ENCODE data around the gene PKP3.

The PKP3 gene

GRCh38 chr11:440065-441042, 46.3 kb downstream of the PKP3 start:
- H3K27ac ChIP-seq: no peak overlapping the region
- TF ChIP-seq ZFX (IDR thresholded peaks at IDR 0.05; ENCODE audit: borderline replicate concordance): no peak
- TF ChIP-seq, protein P1, sequence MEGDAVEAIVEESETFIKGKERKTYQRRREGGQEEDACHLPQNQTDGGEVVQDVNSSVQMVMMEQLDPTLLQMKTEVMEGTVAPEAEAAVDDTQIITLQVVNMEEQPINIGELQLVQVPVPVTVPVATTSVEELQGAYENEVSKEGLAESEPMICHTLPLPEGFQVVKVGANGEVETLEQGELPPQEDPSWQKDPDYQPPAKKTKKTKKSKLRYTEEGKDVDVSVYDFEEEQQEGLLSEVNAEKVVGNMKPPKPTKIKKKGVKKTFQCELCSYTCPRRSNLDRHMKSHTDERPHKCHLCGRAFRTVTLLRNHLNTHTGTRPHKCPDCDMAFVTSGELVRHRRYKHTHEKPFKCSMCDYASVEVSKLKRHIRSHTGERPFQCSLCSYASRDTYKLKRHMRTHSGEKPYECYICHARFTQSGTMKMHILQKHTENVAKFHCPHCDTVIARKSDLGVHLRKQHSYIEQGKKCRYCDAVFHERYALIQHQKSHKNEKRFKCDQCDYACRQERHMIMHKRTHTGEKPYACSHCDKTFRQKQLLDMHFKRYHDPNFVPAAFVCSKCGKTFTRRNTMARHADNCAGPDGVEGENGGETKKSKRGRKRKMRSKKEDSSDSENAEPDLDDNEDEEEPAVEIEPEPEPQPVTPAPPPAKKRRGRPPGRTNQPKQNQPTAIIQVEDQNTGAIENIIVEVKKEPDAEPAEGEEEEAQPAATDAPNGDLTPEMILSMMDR (IDR thresholded peaks at IDR 0.05): 0 out of 2 replicates have a peak, but pooled peaks have one; percentile 8

GRCh38 chr11:441043-441417, 47.0 kb downstream of the PKP3 start:
- H3K27ac ChIP-seq: no peak overlapping the region
- TF ChIP-seq ZFX (IDR thresholded peaks at IDR 0.05; ENCODE audit: borderline replicate concordance): no peak
- TF ChIP-seq, protein P1 (IDR thresholded peaks at IDR 0.05): no peak

- no peak for TF ChIP-seq ZFX (IDR thresholded peaks at IDR 0.05; ENCODE audit: borderline replicate concordance)
- TF ChIP-seq, protein P1 (IDR thresholded peaks at IDR 0.05): no peak
- peak within 1 kb of the TSS; percentile 40; the same call in 1 of the 2 replicates for H3K27ac ChIP-seq
Measured at GRCh38 chr11:441418-442274, 47.6 kb downstream of the PKP3 start, which contains the start of gene ANO9. Gene ANO9 (minus strand): TSS chr11:442011. CDS start chr11:441926, 85 bp downstream.

- no peak overlapping the region for H3K27ac ChIP-seq
- no peak for TF ChIP-seq ZFX (IDR thresholded peaks at IDR 0.05; ENCODE audit: borderline replicate concordance)
- TF ChIP-seq, protein P1 (IDR thresholded peaks at IDR 0.05): no peak
Measured at GRCh38 chr11:442611-443081, 48.6 kb downstream of the PKP3 start.

DNA sequence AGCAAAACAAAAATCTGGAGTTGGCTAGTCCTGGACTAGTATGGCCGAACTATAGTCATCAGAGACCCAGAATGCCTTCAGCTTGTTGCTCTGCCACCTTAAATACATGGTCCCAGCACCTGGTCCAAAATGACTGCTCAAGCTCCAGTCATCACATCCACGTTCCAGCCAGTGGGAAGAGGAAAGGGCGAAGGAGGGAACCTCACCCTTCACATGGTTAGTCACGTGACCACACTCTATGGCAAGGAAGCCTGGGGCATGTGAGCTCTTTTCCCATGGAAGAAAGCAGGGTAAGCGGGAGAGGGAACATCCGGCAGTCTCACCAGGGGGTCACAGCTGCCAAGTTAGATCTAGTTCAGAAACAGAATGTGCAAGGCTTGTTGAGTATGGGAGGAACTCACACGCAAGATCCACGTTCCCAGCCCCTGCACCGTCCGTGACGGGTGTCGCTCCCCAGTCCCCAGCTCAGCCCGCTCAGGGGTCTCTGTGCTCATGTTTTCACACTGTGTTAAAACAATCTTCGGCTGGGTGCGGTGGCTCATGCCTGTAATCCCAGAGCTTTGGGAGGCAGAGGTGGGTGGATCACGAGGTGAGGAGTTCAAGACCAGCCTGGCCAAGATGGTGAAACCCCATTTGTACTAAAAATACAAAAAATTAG, 49.7 kb downstream of the PKP3 start:
- no peak for TF ChIP-seq ZFX (IDR thresholded peaks at IDR 0.05; ENCODE audit: borderline replicate concordance)
- TF ChIP-seq, protein P1 (IDR thresholded peaks at IDR 0.05): no peak

GRCh38 chr11:444396-445144, 50.6 kb downstream of the PKP3 start:
- H3K27ac ChIP-seq: peak overlapping the region; percentile 93
- TF ChIP-seq, protein P1 (IDR thresholded peaks at IDR 0.05): no peak
- no peak for TF ChIP-seq ZFX (IDR thresholded peaks at IDR 0.05; ENCODE audit: borderline replicate concordance)

More for the DNA sequence above, 49.7 kb downstream of the PKP3 start:
- H3K27ac ChIP-seq: peak overlapping the region; percentile 93
